Hepatocyte (in vitro differentiated cells): ENCODE results near the gene GOLGA1. TPM values are rescaled to one million over a fixed set of nuclear protein-coding genes. Genes with fewer than 3 reads are reported as not detected.
"Not testable (repeated sequence)": the region's sequence is repeated elsewhere in the genome, so short reads cannot be mapped to it uniquely, and the experiment has no call there.

ENCODE experiments used
- DNase-seq: peaks from one replicate; pipeline ENCODE4 v3.0.0-alpha.2; 2016; ENCODE audit warnings: low spot score
- H2AFZ ChIP-seq: fragments of 200-600 bp; sonication (generic); 2 replicates; pipeline ENCODE4 v1.6.0; 2016; ENCODE audit warnings: antibody characterized with exemption, mild to moderate bottlenecking
- H3K27ac ChIP-seq: fragments of 200-600 bp; sonication (generic); 2 replicates; pipeline ENCODE4 v1.5.1; 2016; ENCODE audit warnings: mild to moderate bottlenecking
- H3K27me3 ChIP-seq: fragments of 200-600 bp; sonication (generic); 2 replicates; pipeline ENCODE4 v1.6.1; 2016
- H3K36me3 ChIP-seq: fragments of 200-600 bp; sonication (generic); replicated peaks from 2 replicates; pipeline ENCODE4 v1.5.1; 2016; ENCODE audit warnings: low read depth; ENCODE audit not compliant: insufficient read depth
- H3K4me1 ChIP-seq: fragments of 200-600 bp; sonication (generic); 2 replicates; pipeline ENCODE4 v1.5.1; 2016; ENCODE audit warnings: mild to moderate bottlenecking, moderate library complexity; ENCODE audit not compliant: insufficient read depth
- H3K4me2 ChIP-seq: fragments of 200-600 bp; sonication (generic); 2 replicates; pipeline ENCODE4 v1.6.0; 2016
- H3K4me3 ChIP-seq: fragments of 200-600 bp; sonication (generic); 2 replicates; pipeline ENCODE4 v1.5.1; 2016; ENCODE audit warnings: mild to moderate bottlenecking
- H3K79me2 ChIP-seq: fragments of 200-600 bp; sonication (generic); 2 replicates; pipeline ENCODE4 v1.6.0; 2017; ENCODE audit warnings: mild to moderate bottlenecking
- H3K9me2 ChIP-seq: fragments of 200-600 bp; sonication (generic); replicated peaks from 2 replicates; pipeline ENCODE4 v1.6.0; 2017; ENCODE audit warnings: mild to moderate bottlenecking; ENCODE audit not compliant: insufficient read depth
- H3K9me3 ChIP-seq: fragments of 200-600 bp; sonication (generic); 2 replicates; pipeline ENCODE4 v1.5.1; 2016; ENCODE audit warnings: low read depth, mild to moderate bottlenecking
- H4K20me1 ChIP-seq: fragments of 200-600 bp; sonication (generic); 2 replicates; pipeline ENCODE4 v1.6.0; 2016; ENCODE audit warnings: mild to moderate bottlenecking; ENCODE audit not compliant: insufficient read depth, poor library complexity, severe bottlenecking
- EZH2 ChIP-seq: fragments of 200-600 bp; sonication (generic); IDR thresholded peaks from 2 replicates; pipeline ENCODE4 v1.6.1; 2016; ENCODE audit warnings: antibody characterized with exemption, mild to moderate bottlenecking, borderline replicate concordance
- EZH2phosphoT487 ChIP-seq: fragments of 200-600 bp; sonication (generic); IDR thresholded peaks from one replicate; pipeline ENCODE4 v1.6.1; 2018; ENCODE audit warnings: antibody characterized with exemption, mild to moderate bottlenecking, low read depth, moderate library complexity; ENCODE audit not compliant: unreplicated experiment, severe bottlenecking
- WGBS: methylation state at CpG from one replicate; pipeline ENCODE4 v1.1.6; 2016; ENCODE audit warnings: low lambda C conversion rate; ENCODE audit errors: missing lambda C conversion rate; 5-methylcytosine and 5-hydroxymethylcytosine counted together
- polyA plus RNA-seq: library from polyadenylated mRNA; unstranded; fragments of >200 nt; fragmentation: Nextera tagmentation; extraction: Ambion mirVana; gene quantifications from 2 replicates; pipeline ENCODE4 v1.2.1, GENCODE V29; 2016
- total RNA-seq: library from RNA; depleted of rRNA; stranded (reverse); fragments of >200 nt; gene quantifications from 2 replicates; pipeline ENCODE4 v1.2.3, GENCODE V29; 2014
- TF ChIP-seq, protein P1 (sequence below): fragments of 200-600 bp; sonication (generic); IDR thresholded peaks from 2 replicates; pipeline ENCODE4 v1.5.1; 2016; ENCODE audit warnings: antibody characterized with exemption, mild to moderate bottlenecking; ENCODE audit not compliant: poor library complexity

Gene GOLGA1
- total and polyA plus RNA-seq, 2 experiments from 2014 or later = 10.1 to 12.9 TPM

DNA sequence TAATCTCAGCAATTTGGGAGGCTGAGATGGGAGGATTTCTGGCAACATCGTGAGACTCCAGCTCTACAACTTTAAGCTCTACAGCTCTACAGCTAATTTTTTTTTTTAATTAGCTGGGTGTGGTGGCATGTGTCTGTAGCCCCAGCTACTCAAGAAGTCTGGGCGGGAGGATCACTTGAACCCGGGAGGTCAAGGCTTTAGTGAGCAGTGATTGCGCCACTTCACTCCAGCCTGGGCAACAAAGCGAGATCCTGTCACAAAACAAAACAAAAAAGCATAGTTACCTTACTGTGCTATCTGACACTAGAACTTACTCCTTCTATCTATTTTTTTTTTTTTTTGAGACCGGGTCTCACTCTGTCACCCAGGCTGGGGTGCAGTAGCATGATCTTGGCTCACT lies 93.9 kb downstream of the GOLGA1 start:
- Histone ChIP-seq H3K79me2 (no peaks in the 10 kb centered on the region), H2AFZ (no peak overlapping the region), H3K9me3 (no peaks in the 10 kb centered on the region), H3K27me3 (no peaks in the 10 kb centered on the region), H3K4me3 (no peak overlapping the region), H3K4me1 (no peaks in the 10 kb centered on the region), H4K20me1 (no peaks in the 10 kb centered on the region), H3K9me2 (no peaks in the 10 kb centered on the region), H3K36me3 (no peaks in the 10 kb centered on the region), H3K4me2 (no peak overlapping the region), H3K27ac (no peak overlapping the region)
- TF ChIP-seq EZH2 (no peak), EZH2phosphoT487 (no peak)
- TF ChIP-seq, protein P1, sequence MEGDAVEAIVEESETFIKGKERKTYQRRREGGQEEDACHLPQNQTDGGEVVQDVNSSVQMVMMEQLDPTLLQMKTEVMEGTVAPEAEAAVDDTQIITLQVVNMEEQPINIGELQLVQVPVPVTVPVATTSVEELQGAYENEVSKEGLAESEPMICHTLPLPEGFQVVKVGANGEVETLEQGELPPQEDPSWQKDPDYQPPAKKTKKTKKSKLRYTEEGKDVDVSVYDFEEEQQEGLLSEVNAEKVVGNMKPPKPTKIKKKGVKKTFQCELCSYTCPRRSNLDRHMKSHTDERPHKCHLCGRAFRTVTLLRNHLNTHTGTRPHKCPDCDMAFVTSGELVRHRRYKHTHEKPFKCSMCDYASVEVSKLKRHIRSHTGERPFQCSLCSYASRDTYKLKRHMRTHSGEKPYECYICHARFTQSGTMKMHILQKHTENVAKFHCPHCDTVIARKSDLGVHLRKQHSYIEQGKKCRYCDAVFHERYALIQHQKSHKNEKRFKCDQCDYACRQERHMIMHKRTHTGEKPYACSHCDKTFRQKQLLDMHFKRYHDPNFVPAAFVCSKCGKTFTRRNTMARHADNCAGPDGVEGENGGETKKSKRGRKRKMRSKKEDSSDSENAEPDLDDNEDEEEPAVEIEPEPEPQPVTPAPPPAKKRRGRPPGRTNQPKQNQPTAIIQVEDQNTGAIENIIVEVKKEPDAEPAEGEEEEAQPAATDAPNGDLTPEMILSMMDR = no peak
- WGBS = 94% methylated on average over 6 of the region's 6 CpGs
- no peak for DNase-seq

DNA sequence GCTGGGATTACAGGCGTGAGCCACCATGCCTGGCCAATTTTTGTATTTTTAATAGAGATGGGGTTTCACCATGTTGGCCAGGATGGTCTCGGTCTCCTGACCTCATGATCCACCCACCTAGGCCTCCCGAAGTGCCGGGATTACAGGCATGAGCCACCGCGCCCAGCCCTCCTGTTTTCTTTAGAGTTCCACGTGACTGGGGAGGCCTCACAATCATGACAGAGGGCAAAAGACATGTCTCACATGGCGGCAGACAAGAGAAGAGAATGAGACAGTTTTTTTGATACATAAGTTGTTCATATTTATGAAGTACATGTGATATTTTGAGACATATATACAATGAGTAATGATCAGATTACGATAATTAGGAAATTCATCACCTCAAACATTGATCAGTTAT lies 94.4 kb downstream of the GOLGA1 start:
- H2AFZ ChIP-seq, H3K9me2 ChIP-seq, DNase-seq, H3K79me2 ChIP-seq, H3K27me3 ChIP-seq, H3K27ac ChIP-seq, H3K4me1 ChIP-seq, H4K20me1 ChIP-seq, H3K36me3 ChIP-seq, H3K4me3 ChIP-seq, H3K9me3 ChIP-seq, H3K4me2 ChIP-seq: not testable (repeated sequence)
- 84% methylated on average over 9 of the region's 9 CpGs for WGBS

DNA sequence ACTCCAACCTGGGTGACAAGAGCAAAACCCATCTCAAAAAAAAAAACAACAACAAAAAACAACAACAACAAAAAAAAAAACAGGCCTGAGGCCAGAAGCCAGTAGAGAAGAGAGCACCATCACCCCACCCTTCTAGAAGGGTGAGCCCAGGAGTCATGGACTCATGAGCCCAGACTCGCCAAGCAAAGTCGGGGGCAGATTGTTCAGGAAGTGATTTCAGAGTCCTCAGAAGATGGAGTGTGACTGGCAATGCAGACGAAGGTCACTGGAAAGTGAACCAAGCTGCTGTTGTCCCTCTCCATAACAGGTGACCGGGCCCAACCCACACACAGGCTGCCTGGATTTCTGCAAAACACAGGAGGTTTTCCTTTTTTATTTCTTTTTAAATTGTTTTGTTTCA lies 96.6 kb downstream of the GOLGA1 start:
- no peak for DNase-seq
- Histone ChIP-seq H3K4me1 (no peaks in the 10 kb centered on the region), H3K9me2 (no peaks in the 10 kb centered on the region)

DNA sequence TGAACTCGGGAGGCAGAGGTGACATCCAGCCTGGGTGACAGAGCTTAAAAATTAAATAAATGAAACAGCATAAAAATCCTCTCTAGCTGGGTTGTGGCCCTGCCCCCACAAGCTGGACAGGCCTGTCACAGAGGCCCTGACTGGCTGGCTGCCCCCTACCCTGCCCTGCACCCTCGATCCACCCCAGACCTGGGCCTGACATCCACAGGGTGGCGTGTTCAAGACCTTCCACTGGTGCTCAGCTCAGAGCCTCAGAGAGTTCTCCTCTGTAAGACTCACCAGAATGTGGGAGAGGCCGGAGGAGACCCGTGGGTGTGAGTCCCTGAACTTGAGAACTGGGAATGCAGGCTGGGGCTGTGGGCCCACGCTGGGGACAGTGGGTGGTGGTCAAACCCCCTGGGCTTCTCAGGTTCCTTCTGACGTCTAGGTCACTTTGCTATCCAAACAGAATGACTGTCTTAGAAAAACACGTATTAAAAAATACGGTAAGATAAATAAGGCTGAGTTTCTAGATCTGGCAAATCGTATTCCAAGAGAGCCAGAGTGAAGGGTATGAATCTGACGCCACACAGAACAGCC lies 97.3 kb downstream of the GOLGA1 start:
- Histone ChIP-seq H3K79me2 (no peaks in the 10 kb centered on the region), H3K9me2 (no peaks in the 10 kb centered on the region), H4K20me1 (no peaks in the 10 kb centered on the region), H3K9me3 (no peaks in the 10 kb centered on the region), H3K4me2 (no peak overlapping the region), H3K36me3 (no peaks in the 10 kb centered on the region), H3K27me3 (no peaks in the 10 kb centered on the region), H2AFZ (no peak overlapping the region), H3K27ac (no peak overlapping the region), H3K4me1 (no peaks in the 10 kb centered on the region), H3K4me3 (no peak overlapping the region)
- no peak for DNase-seq
- WGBS = 85% methylated on average over 11 of the region's 11 CpGs
- TF ChIP-seq, protein P1 = no peak
- TF ChIP-seq EZH2phosphoT487 (no peak), EZH2 (no peak)

More for the DNA sequence above, 96.6 kb downstream of the GOLGA1 start:
- TF ChIP-seq EZH2 (no peak), EZH2phosphoT487 (no peak)
- TF ChIP-seq, protein P1 = no peak
- H3K4me2 ChIP-seq = no peak overlapping the region
- no peaks in the 10 kb centered on the region for H4K20me1 ChIP-seq
- 88% methylated on average over 4 of the region's 4 CpGs for WGBS
- H2AFZ ChIP-seq = no peak overlapping the region
- no peaks in the 10 kb centered on the region for H3K79me2 ChIP-seq
- H3K4me3 ChIP-seq = no peak overlapping the region
- no peaks in the 10 kb centered on the region for H3K27me3 ChIP-seq
- no peaks in the 10 kb centered on the region for H3K9me3 ChIP-seq
- H3K36me3 ChIP-seq = no peaks in the 10 kb centered on the region
- no peak overlapping the region for H3K27ac ChIP-seq
